ENCODE data around the gene C16orf74. TPM values are rescaled to one million over a fixed set of nuclear protein-coding genes. Genes with fewer than 3 reads are reported as not detected.

The C16orf74 gene
- total RNA-seq, 1 experiment from 2014 or later = 3.8 TPM

DNA sequence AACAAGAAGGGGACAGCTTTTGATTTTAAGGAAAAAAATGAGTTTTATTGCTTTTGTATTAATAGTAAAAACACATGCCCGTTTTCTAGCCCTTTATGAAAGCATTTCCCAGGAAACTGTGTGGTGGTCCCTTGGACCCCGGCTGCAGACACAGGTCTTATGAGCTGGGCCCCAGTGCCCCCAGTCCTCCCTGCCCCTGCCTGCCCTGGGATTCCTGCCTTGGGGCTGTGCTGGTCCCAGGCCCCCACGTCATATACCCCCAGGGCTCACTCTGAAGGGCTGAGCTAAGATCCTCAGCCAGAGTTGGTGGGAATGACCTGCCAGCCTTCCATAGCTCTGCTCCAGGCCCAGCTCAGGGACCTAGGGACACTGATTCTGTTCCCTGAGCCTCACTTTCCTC, 92.9 kb downstream of the C16orf74 start:
- in situ Hi-C loops (cut with HindIII; ENCODE audit: low pct_unique_long_range_greater_than_20kb, low sequenced_read_pairs) = no loop called here

More for the DNA sequence above, 92.9 kb downstream of the C16orf74 start:
- DNase-seq (ENCODE audit: low read depth, low spot score) = no peak

Small RNAs within 50 kb of the gene (small RNA-seq; reads per million reads assigned to genes)
- gene RN7SL381P = 0 to 0.05 reads per million in 2 experiments
- 0 to 0.05 reads per million in 2 experiments for gene RNU1-103P

Other genes starting within 250 kb of the C16orf74 start
- gene GSE1, start 137.8 kb downstream of the C16orf74 start, total RNA-seq (2014; rRNA removed; shearing (Covaris generic)) = 4.5 and 5.8 TPM in 2 replicates
- 9.8 and 10.9 TPM in 2 replicates for gene GINS2, start 62.1 kb downstream of the C16orf74 start, total RNA-seq (2014; rRNA removed; shearing (Covaris generic))
- 27.1 and 32.9 TPM in 2 replicates for gene EMC8, start 48.4 kb upstream of the C16orf74 start, total RNA-seq (2014; rRNA removed; shearing (Covaris generic))
- 696 and 745 TPM in 2 replicates for gene COX4I1, start 48.6 kb upstream of the C16orf74 start, total RNA-seq (2014; rRNA removed; shearing (Covaris generic))
- 0.21 TPM in 1 of 2 replicates, not detected in the other for gene IRF8, start 148.1 kb upstream of the C16orf74 start, total RNA-seq (2014; rRNA removed; shearing (Covaris generic))